ENCODE measurements around the gene CCDC6.
"Not testable (repeated sequence)": the region's sequence is repeated elsewhere in the genome, so short reads cannot be mapped to it uniquely, and the experiment has no call there.

Gene CCDC6

GRCh38 chr10:59885430-59886134, 20.8 kb downstream of the CCDC6 start:
- no peak overlapping the region for H3K4me3 ChIP-seq (ENCODE audit: low read depth, low read length)
- DNase-seq (ENCODE audit: low read depth): peak; percentile 93
- no peak for TF ChIP-seq CTCF (IDR thresholded peaks at IDR 0.05; ENCODE audit: insufficient read depth, low read depth, low read length, missing control alignments)

- H3K4me3 ChIP-seq (ENCODE audit: low read depth, low read length): not testable (repeated sequence)
Measured at GRCh38 chr10:59884893-59885292, 21.5 kb downstream of the CCDC6 start.

GRCh38 chr10:59881640-59882039, 24.7 kb downstream of the CCDC6 start:
- H3K4me3 ChIP-seq (ENCODE audit: low read depth, low read length): no peak overlapping the region
- DNase-seq (ENCODE audit: low read depth): peak; percentile 38
- no peak for TF ChIP-seq CTCF (IDR thresholded peaks at IDR 0.05; ENCODE audit: insufficient read depth, low read depth, low read length, missing control alignments)

More at GRCh38 chr10:59884893-59885292, 21.5 kb downstream of the CCDC6 start:
- not testable (repeated sequence) for DNase-seq (ENCODE audit: low read depth)

GRCh38 chr10:59880971-59881510, 25.3 kb downstream of the CCDC6 start:
- peak; percentile 91 for DNase-seq (ENCODE audit: low read depth)
- H3K4me3 ChIP-seq (ENCODE audit: low read depth, low read length): peak overlapping the region; percentile 20
- TF ChIP-seq CTCF (IDR thresholded peaks at IDR 0.05; ENCODE audit: insufficient read depth, low read depth, low read length, missing control alignments): no peak

GRCh38 chr10:59880019-59880717, 26.2 kb downstream of the CCDC6 start:
- peak; percentile 38 for DNase-seq (ENCODE audit: low read depth)
- peak; percentile 34 for TF ChIP-seq CTCF (IDR thresholded peaks at IDR 0.05; ENCODE audit: insufficient read depth, low read depth, low read length, missing control alignments)
- H3K4me3 ChIP-seq (ENCODE audit: low read depth, low read length): no peak overlapping the region; the same call in 1 of the 2 replicates

- no peak for TF ChIP-seq CTCF (IDR thresholded peaks at IDR 0.05; ENCODE audit: insufficient read depth, low read depth, low read length, missing control alignments)
- peak; percentile 67 for DNase-seq (ENCODE audit: low read depth)
- no peak overlapping the region; the same call in 1 of the 2 replicates for H3K4me3 ChIP-seq (ENCODE audit: low read depth, low read length)
Measured at GRCh38 chr10:59879363-59879913, 26.9 kb downstream of the CCDC6 start.

- H3K4me3 ChIP-seq (ENCODE audit: low read depth, low read length): no peak overlapping the region
- DNase-seq (ENCODE audit: low read depth): no peak
- no peak for TF ChIP-seq CTCF (IDR thresholded peaks at IDR 0.05; ENCODE audit: insufficient read depth, low read depth, low read length, missing control alignments)
Measured at GRCh38 chr10:59878915-59879314, 27.4 kb downstream of the CCDC6 start.
